ENCODE data around the gene RNF213.

RNF213 gene

GRCh38 chr17:80377798-80378197, 117.1 kb downstream of the RNF213 start:
- peaks cover 8% of the 10 kb centered on the region for H3K4me1 ChIP-seq (ENCODE audit: insufficient read depth, insufficient read length)
- no peak for TF ChIP-seq ZNF274 (IDR thresholded peaks at IDR 0.05; ENCODE audit: low read depth, low read length)
- TF ChIP-seq SUZ12 (IDR thresholded peaks at IDR 0.05; ENCODE audit: extremely low read depth, insufficient read depth, insufficient read length): no peak
- TF ChIP-seq YY1 (IDR thresholded peaks at IDR 0.05; ENCODE audit: insufficient read depth, insufficient read length): no peak
- H3K9me3 ChIP-seq (ENCODE audit: insufficient read depth, low read length): no peaks in the 10 kb centered on the region
- no peak overlapping the region for H3K4me3 ChIP-seq (ENCODE audit: insufficient read length, low read depth)
- no peak overlapping the region for H3K9ac ChIP-seq (ENCODE audit: insufficient read length, low read depth)
- DNase-seq (ENCODE audit: low read depth, low spot score): no peak
- H3K36me3 ChIP-seq (ENCODE audit: insufficient read depth, insufficient read length, low read length): peaks cover 96% of the 10 kb centered on the region
- no peaks in the 10 kb centered on the region for H3K27me3 ChIP-seq (ENCODE audit: insufficient read depth, insufficient read length)

GRCh38 chr17:80379348-80379747, 118.7 kb downstream of the RNF213 start:
- peaks cover 97% of the 10 kb centered on the region for H3K36me3 ChIP-seq (ENCODE audit: insufficient read depth, insufficient read length, low read length)
- no peak for TF ChIP-seq YY1 (IDR thresholded peaks at IDR 0.05; ENCODE audit: insufficient read depth, insufficient read length)
- TF ChIP-seq SUZ12 (IDR thresholded peaks at IDR 0.05; ENCODE audit: extremely low read depth, insufficient read depth, insufficient read length): no peak
- no peak for TF ChIP-seq ZNF274 (IDR thresholded peaks at IDR 0.05; ENCODE audit: low read depth, low read length)
- no peak overlapping the region for H3K9ac ChIP-seq (ENCODE audit: insufficient read length, low read depth)
- H3K9me3 ChIP-seq (ENCODE audit: insufficient read depth, low read length): no peaks in the 10 kb centered on the region
- no peaks in the 10 kb centered on the region for H3K27me3 ChIP-seq (ENCODE audit: insufficient read depth, insufficient read length)
- H3K4me1 ChIP-seq (ENCODE audit: insufficient read depth, insufficient read length): peaks cover 4% of the 10 kb centered on the region
- DNase-seq (ENCODE audit: low read depth, low spot score): no peak
- H3K4me3 ChIP-seq (ENCODE audit: insufficient read length, low read depth): no peak overlapping the region

- peaks cover 97% of the 10 kb centered on the region for H3K36me3 ChIP-seq (ENCODE audit: insufficient read depth, insufficient read length, low read length)
- no peak overlapping the region for H3K9ac ChIP-seq (ENCODE audit: insufficient read length, low read depth)
- no peaks in the 10 kb centered on the region for H3K9me3 ChIP-seq (ENCODE audit: insufficient read depth, low read length)
- no peak for TF ChIP-seq SUZ12 (IDR thresholded peaks at IDR 0.05; ENCODE audit: extremely low read depth, insufficient read depth, insufficient read length)
- TF ChIP-seq YY1 (IDR thresholded peaks at IDR 0.05; ENCODE audit: insufficient read depth, insufficient read length): no peak
- no peak for TF ChIP-seq ZNF274 (IDR thresholded peaks at IDR 0.05; ENCODE audit: low read depth, low read length)
- H3K27me3 ChIP-seq (ENCODE audit: insufficient read depth, insufficient read length): no peaks in the 10 kb centered on the region
- H3K4me1 ChIP-seq (ENCODE audit: insufficient read depth, insufficient read length): no peaks in the 10 kb centered on the region
- H3K4me3 ChIP-seq (ENCODE audit: insufficient read length, low read depth): no peak overlapping the region
- no peak for DNase-seq (ENCODE audit: low read depth, low spot score)
Observed at GRCh38 chr17:80380068-80380467, 119.4 kb downstream of the RNF213 start.

GRCh38 chr17:80380555-80381002, 119.9 kb downstream of the RNF213 start:
- Histone ChIP-seq H3K4me1 (ENCODE audit: insufficient read depth, insufficient read length) (no peaks in the 10 kb centered on the region), H3K4me3 (ENCODE audit: insufficient read length, low read depth) (no peak overlapping the region), H3K9ac (ENCODE audit: insufficient read length, low read depth) (no peak overlapping the region), H3K27me3 (ENCODE audit: insufficient read depth, insufficient read length) (no peaks in the 10 kb centered on the region), H3K36me3 (ENCODE audit: insufficient read depth, insufficient read length, low read length) (peaks cover 98% of the 10 kb centered on the region), H3K9me3 (ENCODE audit: insufficient read depth, low read length) (no peaks in the 10 kb centered on the region)
- no peak for DNase-seq (ENCODE audit: low read depth, low spot score)
- TF ChIP-seq ZNF274 (IDR thresholded peaks at IDR 0.05; ENCODE audit: low read depth, low read length) (no peak), SUZ12 (IDR thresholded peaks at IDR 0.05; ENCODE audit: extremely low read depth, insufficient read depth, insufficient read length) (no peak), YY1 (IDR thresholded peaks at IDR 0.05; ENCODE audit: insufficient read depth, insufficient read length) (no peak)

- no peak overlapping the region for H3K4me3 ChIP-seq (ENCODE audit: insufficient read length, low read depth)
- H3K27me3 ChIP-seq (ENCODE audit: insufficient read depth, insufficient read length): no peaks in the 10 kb centered on the region
- TF ChIP-seq SUZ12 (IDR thresholded peaks at IDR 0.05; ENCODE audit: extremely low read depth, insufficient read depth, insufficient read length) (no peak), ZNF274 (IDR thresholded peaks at IDR 0.05; ENCODE audit: low read depth, low read length) (no peak), YY1 (IDR thresholded peaks at IDR 0.05; ENCODE audit: insufficient read depth, insufficient read length) (no peak)
- no peaks in the 10 kb centered on the region for H3K4me1 ChIP-seq (ENCODE audit: insufficient read depth, insufficient read length)
- no peak for DNase-seq (ENCODE audit: low read depth, low spot score)
- H3K9ac ChIP-seq (ENCODE audit: insufficient read length, low read depth): no peak overlapping the region
- H3K36me3 ChIP-seq (ENCODE audit: insufficient read depth, insufficient read length, low read length): peaks cover 98% of the 10 kb centered on the region
- H3K9me3 ChIP-seq (ENCODE audit: insufficient read depth, low read length): no peaks in the 10 kb centered on the region
Observed at GRCh38 chr17:80381416-80381923, 120.8 kb downstream of the RNF213 start.

GRCh38 chr17:80382446-80382845, 121.8 kb downstream of the RNF213 start:
- H3K4me1 ChIP-seq (ENCODE audit: insufficient read depth, insufficient read length): no peaks in the 10 kb centered on the region
- H3K27me3 ChIP-seq (ENCODE audit: insufficient read depth, insufficient read length): no peaks in the 10 kb centered on the region
- TF ChIP-seq ZNF274 (IDR thresholded peaks at IDR 0.05; ENCODE audit: low read depth, low read length): no peak
- TF ChIP-seq YY1 (IDR thresholded peaks at IDR 0.05; ENCODE audit: insufficient read depth, insufficient read length): no peak
- TF ChIP-seq SUZ12 (IDR thresholded peaks at IDR 0.05; ENCODE audit: extremely low read depth, insufficient read depth, insufficient read length): no peak
- no peak overlapping the region for H3K9ac ChIP-seq (ENCODE audit: insufficient read length, low read depth)
- no peaks in the 10 kb centered on the region for H3K9me3 ChIP-seq (ENCODE audit: insufficient read depth, low read length)
- peaks cover 98% of the 10 kb centered on the region for H3K36me3 ChIP-seq (ENCODE audit: insufficient read depth, insufficient read length, low read length)
- no peak for DNase-seq (ENCODE audit: low read depth, low spot score)
- H3K4me3 ChIP-seq (ENCODE audit: insufficient read length, low read depth): no peak overlapping the region

GRCh38 chr17:80382956-80383355, 122.3 kb downstream of the RNF213 start:
- peaks cover 96% of the 10 kb centered on the region for H3K36me3 ChIP-seq (ENCODE audit: insufficient read depth, insufficient read length, low read length)
- no peak for TF ChIP-seq YY1 (IDR thresholded peaks at IDR 0.05; ENCODE audit: insufficient read depth, insufficient read length)
- no peak for TF ChIP-seq ZNF274 (IDR thresholded peaks at IDR 0.05; ENCODE audit: low read depth, low read length)
- TF ChIP-seq SUZ12 (IDR thresholded peaks at IDR 0.05; ENCODE audit: extremely low read depth, insufficient read depth, insufficient read length): no peak
- H3K9ac ChIP-seq (ENCODE audit: insufficient read length, low read depth): no peak overlapping the region
- no peaks in the 10 kb centered on the region for H3K4me1 ChIP-seq (ENCODE audit: insufficient read depth, insufficient read length)
- DNase-seq (ENCODE audit: low read depth, low spot score): no peak
- H3K9me3 ChIP-seq (ENCODE audit: insufficient read depth, low read length): no peaks in the 10 kb centered on the region
- no peaks in the 10 kb centered on the region for H3K27me3 ChIP-seq (ENCODE audit: insufficient read depth, insufficient read length)
- no peak overlapping the region for H3K4me3 ChIP-seq (ENCODE audit: insufficient read length, low read depth)
